ENCODE measurements around the gene C16orf96. TPM values are rescaled to one million over a fixed set of nuclear protein-coding genes. Genes with fewer than 3 reads are reported as not detected.

The C16orf96 gene
- total RNA-seq, 1 donor from 2014 or later = not detected

- intact Hi-C loops (cut with DNase I) = no loop called here
- Histone ChIP-seq H3K27me3 (no peaks in the 10 kb centered on the region), H3K36me3 (no peaks in the 10 kb centered on the region), H3K4me3 (no peak overlapping the region), H3K27ac (no peak overlapping the region), H3K4me1 (no peaks in the 10 kb centered on the region), H3K9me3 (no peaks in the 10 kb centered on the region)
- no peak for DNase-seq (ENCODE audit: extremely low spot score in 2 of 2)
- no peak for TF ChIP-seq POLR2AphosphoS5 (IDR thresholded peaks at IDR 0.05; ENCODE audit: insufficient read depth in 1 of 2, low read depth in 1 of 2)
- no peak for TF ChIP-seq CTCF (IDR thresholded peaks at IDR 0.05)
Observed at GRCh38 chr16:4594433-4595410, 38.6 kb downstream of the C16orf96 start.

GRCh38 chr16:4597174-4597573 lies 41.0 kb downstream of the C16orf96 start:
- no peaks in the 10 kb centered on the region for H3K27me3 ChIP-seq
- no peaks in the 10 kb centered on the region for H3K36me3 ChIP-seq
- no peak overlapping the region for H3K27ac ChIP-seq
- no peak for DNase-seq (ENCODE audit: extremely low spot score in 2 of 2)
- TF ChIP-seq POLR2AphosphoS5 (IDR thresholded peaks at IDR 0.05; ENCODE audit: insufficient read depth in 1 of 2, low read depth in 1 of 2) = no peak
- TF ChIP-seq POLR2A (IDR thresholded peaks at IDR 0.05) = no peak
- no peak for TF ChIP-seq CTCF (IDR thresholded peaks at IDR 0.05)
- intact Hi-C loops (cut with DNase I) = no loop called here
- H3K4me3 ChIP-seq = no peak overlapping the region
- H3K9me3 ChIP-seq = no peaks in the 10 kb centered on the region
- peaks cover 13% of the 10 kb centered on the region for H3K4me1 ChIP-seq

- H3K4me1 ChIP-seq = peaks cover 20% of the 10 kb centered on the region
- H3K9me3 ChIP-seq = no peaks in the 10 kb centered on the region
- H3K36me3 ChIP-seq = no peaks in the 10 kb centered on the region
- intact Hi-C loops (cut with DNase I) = no loop called here
- no peak overlapping the region for H3K27ac ChIP-seq
- TF ChIP-seq POLR2AphosphoS5 (IDR thresholded peaks at IDR 0.05; ENCODE audit: insufficient read depth in 1 of 2, low read depth in 1 of 2) = no peak
- no peak for TF ChIP-seq CTCF (IDR thresholded peaks at IDR 0.05)
- TF ChIP-seq POLR2A (IDR thresholded peaks at IDR 0.05) = no peak
- DNase-seq (ENCODE audit: extremely low spot score in 2 of 2) = no peak
- H3K27me3 ChIP-seq = no peaks in the 10 kb centered on the region
- no peak overlapping the region for H3K4me3 ChIP-seq
Observed at GRCh38 chr16:4599037-4599436, 42.9 kb downstream of the C16orf96 start.

DNA sequence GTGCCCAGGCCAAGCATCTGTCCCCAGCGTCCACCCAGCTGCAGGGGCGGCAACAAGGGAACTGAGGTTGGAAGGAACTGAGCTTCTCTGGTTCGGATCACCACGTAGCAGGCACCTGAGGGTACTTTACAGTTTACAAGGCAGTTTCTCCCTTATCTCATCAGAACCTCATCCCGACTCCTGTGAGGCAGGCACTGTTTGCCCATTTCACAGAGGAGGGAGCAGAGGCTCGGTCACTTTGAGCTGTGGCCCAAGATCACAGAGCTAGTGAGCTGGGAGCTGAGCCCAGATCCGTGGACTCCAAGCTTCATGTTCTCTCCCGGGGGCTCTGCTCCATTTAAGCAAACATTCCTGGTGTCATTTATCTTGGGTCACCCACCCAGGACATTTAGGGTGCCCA lies 43.4 kb downstream of the C16orf96 start:
- DNase-seq (ENCODE audit: extremely low spot score in 2 of 2) = no peak
- Histone ChIP-seq H3K9me3 (no peaks in the 10 kb centered on the region), H3K36me3 (no peaks in the 10 kb centered on the region), H3K4me3 (no peak overlapping the region), H3K4me1 (peaks cover 20% of the 10 kb centered on the region), H3K27me3 (no peaks in the 10 kb centered on the region), H3K27ac (no peak overlapping the region)
- TF ChIP-seq CTCF (IDR thresholded peaks at IDR 0.05) (no peak), POLR2AphosphoS5 (IDR thresholded peaks at IDR 0.05; ENCODE audit: insufficient read depth in 1 of 2, low read depth in 1 of 2) (no peak), POLR2A (IDR thresholded peaks at IDR 0.05) (no peak)
- intact Hi-C loops (cut with DNase I) = no loop called here

Data from vagina (tissue), 2 donors.